ENCODE data around the gene SLIT3. TPM values are rescaled to one million over a fixed set of nuclear protein-coding genes. Genes with fewer than 3 reads are reported as not detected.

The SLIT3 gene
- total RNA-seq, 4 donors from 2014 or later, result 41.1 to 86.6 (median 62.7) TPM

DNA sequence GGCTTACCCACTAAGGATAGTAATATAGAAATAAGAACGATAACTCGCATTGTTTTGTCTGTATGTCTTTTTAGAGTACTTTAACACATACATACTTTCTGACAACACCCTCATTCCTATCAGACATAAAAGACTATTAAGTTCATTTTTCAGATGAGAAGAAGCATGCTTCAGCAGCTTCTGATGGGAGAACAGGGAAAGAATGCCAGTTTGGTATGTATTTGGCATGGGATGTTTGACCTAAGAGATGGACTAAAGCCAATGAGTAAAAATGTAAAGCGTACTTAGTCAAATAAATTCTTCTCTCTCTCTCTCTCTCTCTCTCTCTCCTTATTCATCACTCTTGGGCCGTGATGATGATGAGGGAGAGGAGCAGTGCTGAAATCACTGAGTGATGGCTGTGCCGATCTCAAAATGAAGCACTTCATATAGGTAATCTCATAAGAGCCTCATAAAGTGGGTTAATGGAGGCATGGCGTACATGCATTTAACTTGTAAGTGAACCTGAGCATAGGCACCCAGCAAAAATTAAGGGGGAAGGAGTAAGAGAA lies 71.5 kb downstream of the SLIT3 start:
- DNase-seq (ENCODE audit: extremely low spot score), result no peak
- WGBS, result 62% methylated on average over 6 of the region's 6 CpGs
- no peaks in the 10 kb centered on the region for H3K27me3 ChIP-seq
- H3K27ac ChIP-seq (replicated peaks in 1 of 4), result no peak overlapping the region
- peaks cover 0 to 18% (median 17%) of the 10 kb centered on the region in 4 donors for H3K4me1 ChIP-seq
- no peak overlapping the region for H3K4me3 ChIP-seq
- TF ChIP-seq EP300 (IDR thresholded peaks at IDR 0.05), result no peak
- TF ChIP-seq, protein P1, sequence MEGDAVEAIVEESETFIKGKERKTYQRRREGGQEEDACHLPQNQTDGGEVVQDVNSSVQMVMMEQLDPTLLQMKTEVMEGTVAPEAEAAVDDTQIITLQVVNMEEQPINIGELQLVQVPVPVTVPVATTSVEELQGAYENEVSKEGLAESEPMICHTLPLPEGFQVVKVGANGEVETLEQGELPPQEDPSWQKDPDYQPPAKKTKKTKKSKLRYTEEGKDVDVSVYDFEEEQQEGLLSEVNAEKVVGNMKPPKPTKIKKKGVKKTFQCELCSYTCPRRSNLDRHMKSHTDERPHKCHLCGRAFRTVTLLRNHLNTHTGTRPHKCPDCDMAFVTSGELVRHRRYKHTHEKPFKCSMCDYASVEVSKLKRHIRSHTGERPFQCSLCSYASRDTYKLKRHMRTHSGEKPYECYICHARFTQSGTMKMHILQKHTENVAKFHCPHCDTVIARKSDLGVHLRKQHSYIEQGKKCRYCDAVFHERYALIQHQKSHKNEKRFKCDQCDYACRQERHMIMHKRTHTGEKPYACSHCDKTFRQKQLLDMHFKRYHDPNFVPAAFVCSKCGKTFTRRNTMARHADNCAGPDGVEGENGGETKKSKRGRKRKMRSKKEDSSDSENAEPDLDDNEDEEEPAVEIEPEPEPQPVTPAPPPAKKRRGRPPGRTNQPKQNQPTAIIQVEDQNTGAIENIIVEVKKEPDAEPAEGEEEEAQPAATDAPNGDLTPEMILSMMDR (IDR thresholded peaks at IDR 0.05), result no peak
- no peak for TF ChIP-seq POLR2A (IDR thresholded peaks at IDR 0.05; ENCODE audit: low read depth)
- TF ChIP-seq POLR2AphosphoS5 (IDR thresholded peaks at IDR 0.05), result no peak
- no peaks in the 10 kb centered on the region for H3K9me3 ChIP-seq
- no peaks in the 10 kb centered on the region for H3K36me3 ChIP-seq
- intact Hi-C loops (cut with DNase I), result no loop called here

DNA sequence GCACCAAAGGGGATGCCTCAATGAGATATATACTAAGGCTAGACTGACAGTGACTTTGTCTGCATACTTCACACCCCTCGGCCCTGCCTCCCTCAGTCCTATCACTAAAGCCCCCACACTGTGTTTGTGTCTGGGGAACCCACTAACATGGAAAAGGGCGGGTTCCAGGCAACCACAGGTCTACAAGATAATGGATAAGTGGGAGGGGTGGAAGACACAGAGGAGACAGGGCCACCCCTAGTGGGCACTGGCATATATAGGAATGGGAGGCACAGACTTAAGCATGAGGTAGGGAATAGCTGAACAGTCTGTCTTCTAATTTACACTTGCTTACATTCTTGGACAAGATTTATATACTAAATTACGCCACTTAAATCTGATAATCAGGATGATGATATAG lies 74.0 kb downstream of the SLIT3 start:
- intact Hi-C loops (cut with DNase I), result no loop called here
- no peak overlapping the region for H3K27ac ChIP-seq (replicated peaks in 1 of 4)
- no peaks in the 10 kb centered on the region for H3K9me3 ChIP-seq
- TF ChIP-seq EP300 (IDR thresholded peaks at IDR 0.05) (no peak), POLR2A (IDR thresholded peaks at IDR 0.05; ENCODE audit: low read depth) (no peak)
- H3K36me3 ChIP-seq, result no peaks in the 10 kb centered on the region
- no peak overlapping the region for H3K4me3 ChIP-seq
- DNase-seq (ENCODE audit: extremely low spot score), result no peak
- no peaks in the 10 kb centered on the region for H3K27me3 ChIP-seq
- 89% methylated on average over 3 of the region's 3 CpGs for WGBS
- H3K4me1 ChIP-seq, result peaks cover 6 to 35% (median 30%) of the 10 kb centered on the region in 4 donors

DNA sequence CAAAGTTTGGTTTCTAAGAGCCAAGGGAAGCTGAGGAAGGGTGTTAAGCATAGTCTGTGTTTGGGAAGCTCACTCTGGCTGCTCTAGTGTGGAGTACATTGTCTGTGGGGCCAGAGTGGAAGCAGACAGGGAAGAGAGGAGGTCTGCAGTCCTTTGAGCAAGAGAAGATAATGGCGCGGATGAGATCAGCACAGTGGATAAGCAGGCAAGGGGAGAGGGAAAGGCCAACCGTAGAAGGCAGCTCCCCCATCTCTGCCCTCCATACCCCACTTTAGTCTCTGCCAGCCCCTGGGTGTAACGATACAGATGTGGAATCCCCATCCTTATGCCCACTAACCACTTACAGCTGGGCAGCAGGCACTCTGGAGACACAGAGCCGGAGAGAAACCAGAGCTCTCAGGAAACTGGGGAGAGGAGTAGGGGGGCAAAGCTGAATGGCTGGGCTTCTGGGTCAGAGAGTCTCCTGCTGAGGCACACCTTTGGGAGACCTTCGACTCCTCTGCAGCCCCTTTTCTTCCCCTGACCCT lies 75.0 kb downstream of the SLIT3 start:
- H3K27me3 ChIP-seq, result no peaks in the 10 kb centered on the region
- H3K9me3 ChIP-seq, result no peaks in the 10 kb centered on the region
- H3K36me3 ChIP-seq, result no peaks in the 10 kb centered on the region
- no peak for DNase-seq (ENCODE audit: extremely low spot score)
- no peak overlapping the region for H3K4me3 ChIP-seq
- H3K27ac ChIP-seq (replicated peaks in 1 of 4), result no peak overlapping the region
- 88% methylated on average over 6 of the region's 6 CpGs for WGBS
- TF ChIP-seq POLR2A (IDR thresholded peaks at IDR 0.05; ENCODE audit: low read depth), result no peak
- TF ChIP-seq EP300 (IDR thresholded peaks at IDR 0.05), result no peak
- TF ChIP-seq, protein P1 (IDR thresholded peaks at IDR 0.05), result no peak
- TF ChIP-seq POLR2AphosphoS5 (IDR thresholded peaks at IDR 0.05), result no peak
- intact Hi-C loops (cut with DNase I), result no loop called here
- H3K4me1 ChIP-seq, result peaks cover 6 to 35% (median 30%) of the 10 kb centered on the region in 4 donors

DNA sequence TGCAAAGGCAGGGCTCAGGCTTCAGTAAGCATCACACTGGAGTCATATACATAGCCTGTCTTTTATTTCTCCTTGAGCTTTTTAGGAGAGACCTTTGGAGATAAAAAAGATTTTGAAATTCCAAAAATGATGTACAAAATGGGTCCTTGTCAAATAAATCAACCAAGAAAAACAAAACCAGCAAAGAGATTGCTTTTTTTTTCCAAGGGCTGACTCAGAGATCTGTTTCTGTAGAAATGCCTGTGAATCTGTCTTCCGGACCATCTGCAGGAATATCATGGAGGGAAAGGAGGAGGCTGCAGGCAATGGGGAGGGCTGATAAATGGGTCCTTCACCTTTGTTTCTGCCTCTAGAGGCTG lies 77.4 kb downstream of the SLIT3 start:
- WGBS, result 67% methylated on average over 1 of the region's 1 CpG
- Histone ChIP-seq H3K27me3 (no peaks in the 10 kb centered on the region), H3K36me3 (no peaks in the 10 kb centered on the region), H3K27ac (replicated peaks in 1 of 4) (no peak overlapping the region), H3K4me1 (peaks cover 6 to 27% (median 22%) of the 10 kb centered on the region in 4 donors), H3K9me3 (no peaks in the 10 kb centered on the region), H3K4me3 (no peak overlapping the region)
- intact Hi-C loops (cut with DNase I), result no loop called here
- TF ChIP-seq, protein P1 (IDR thresholded peaks at IDR 0.05), result no peak
- no peak for TF ChIP-seq EP300 (IDR thresholded peaks at IDR 0.05)
- no peak for TF ChIP-seq POLR2AphosphoS5 (IDR thresholded peaks at IDR 0.05)
- TF ChIP-seq POLR2A (IDR thresholded peaks at IDR 0.05; ENCODE audit: low read depth), result no peak
- DNase-seq (ENCODE audit: extremely low spot score), result no peak

DNA sequence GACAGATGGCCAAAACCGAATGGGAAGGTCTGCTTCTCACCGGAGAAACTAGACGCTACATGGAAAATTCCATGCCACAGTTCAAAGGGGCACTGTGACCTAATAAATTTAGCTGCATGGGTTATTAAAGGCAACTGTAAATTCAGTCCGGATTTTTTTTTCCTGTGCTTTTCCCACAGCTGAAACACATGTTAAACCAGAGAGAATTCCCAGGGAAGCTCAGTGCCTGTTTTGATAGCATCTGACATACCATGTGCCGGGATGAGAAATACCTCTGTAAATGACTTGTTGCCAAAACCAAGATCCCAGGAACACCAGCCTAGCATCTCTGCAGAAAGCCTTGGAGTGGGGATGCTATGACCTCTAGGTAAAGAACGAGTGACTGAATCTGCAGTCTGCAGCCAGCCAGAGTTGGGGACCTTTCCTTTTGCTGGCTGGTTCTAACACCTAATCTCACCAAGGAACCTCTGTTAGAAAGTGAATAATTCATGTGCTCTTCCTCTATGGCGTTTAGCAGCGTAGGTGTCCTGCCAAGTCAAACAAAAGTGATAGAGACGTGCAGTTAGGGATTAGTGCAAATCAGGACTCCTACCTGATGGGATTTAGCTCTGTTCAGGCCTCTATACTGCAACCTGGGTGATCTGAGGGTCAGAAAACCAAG lies 77.9 kb downstream of the SLIT3 start:
- Histone ChIP-seq H3K27me3 (no peaks in the 10 kb centered on the region), H3K9me3 (no peaks in the 10 kb centered on the region), H3K4me1 (peaks cover 6 to 28% (median 20%) of the 10 kb centered on the region in 4 donors), H3K36me3 (no peaks in the 10 kb centered on the region), H3K4me3 (no peak overlapping the region), H3K27ac (replicated peaks in 1 of 4) (no peak overlapping the region)
- 56% methylated on average over 7 of the region's 9 CpGs for WGBS
- no peak for TF ChIP-seq POLR2AphosphoS5 (IDR thresholded peaks at IDR 0.05)
- TF ChIP-seq, protein P1 (IDR thresholded peaks at IDR 0.05), result no peak
- TF ChIP-seq POLR2A (IDR thresholded peaks at IDR 0.05; ENCODE audit: low read depth), result no peak
- no peak for TF ChIP-seq EP300 (IDR thresholded peaks at IDR 0.05)
- intact Hi-C loops (cut with DNase I), result no loop called here
- no peak for DNase-seq (ENCODE audit: extremely low spot score)

Measured in esophagus muscularis mucosa (tissue), 4 donors.